ENCODE data around the gene GABRB3.

GABRB3 gene

GRCh38 chr15:26628071-26628470, 144.8 kb downstream of the GABRB3 start:
- TF ChIP-seq CTCF (IDR thresholded peaks at IDR 0.05; ENCODE audit: low read depth, low read length), result no peak
- Histone ChIP-seq H3K27me3 (ENCODE audit: insufficient read depth, low read depth, severe bottlenecking) (no peaks in the 10 kb centered on the region), H3K27ac (no peak overlapping the region), H3K4me3 (ENCODE audit: low read depth, low read length) (no peak overlapping the region), H3K36me3 (no peaks in the 10 kb centered on the region; the same call in 1 of the 2 replicates), H3K9me3 (ENCODE audit: severe bottlenecking) (no peaks in the 10 kb centered on the region)
- DNase-seq, result no peak

DNA sequence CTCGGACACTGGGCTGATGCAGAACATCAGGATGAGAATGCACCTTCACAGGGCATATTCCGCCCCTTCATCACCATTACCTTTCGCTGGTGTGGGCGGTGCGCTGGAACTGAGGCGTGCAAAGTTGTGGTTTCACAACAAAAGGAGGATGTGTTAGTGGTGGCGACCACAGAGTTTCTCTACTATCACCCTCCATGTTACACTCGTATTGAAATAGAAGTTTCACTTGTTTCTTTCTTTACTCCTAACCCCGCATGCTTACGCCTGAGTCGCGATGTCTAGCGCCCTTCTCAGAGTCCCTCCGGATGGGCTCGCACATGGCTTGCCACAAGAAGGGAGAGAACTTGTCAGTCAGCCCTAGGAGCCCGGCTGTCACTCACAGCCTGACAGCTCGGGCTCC, 148.7 kb downstream of the GABRB3 start:
- TF ChIP-seq CTCF (IDR thresholded peaks at IDR 0.05; ENCODE audit: low read depth, low read length), result no peak
- DNase-seq, result no peak
- no peaks in the 10 kb centered on the region for H3K9me3 ChIP-seq (ENCODE audit: severe bottlenecking)
- no peaks in the 10 kb centered on the region for H3K27me3 ChIP-seq (ENCODE audit: insufficient read depth, low read depth, severe bottlenecking)
- H3K27ac ChIP-seq, result no peak overlapping the region
- H3K4me3 ChIP-seq (ENCODE audit: low read depth, low read length), result no peak overlapping the region
- peaks cover 14% of the 10 kb centered on the region for H3K36me3 ChIP-seq

GRCh38 chr15:26623071-26623470, 149.8 kb downstream of the GABRB3 start:
- Histone ChIP-seq H3K9me3 (ENCODE audit: severe bottlenecking) (no peaks in the 10 kb centered on the region), H3K27me3 (ENCODE audit: insufficient read depth, low read depth, severe bottlenecking) (no peaks in the 10 kb centered on the region), H3K27ac (no peak overlapping the region), H3K4me3 (ENCODE audit: low read depth, low read length) (no peak overlapping the region), H3K36me3 (peaks cover 14% of the 10 kb centered on the region)
- TF ChIP-seq CTCF (IDR thresholded peaks at IDR 0.05; ENCODE audit: low read depth, low read length), result no peak
- no peak for DNase-seq

GRCh38 chr15:26621816-26622215, 151.1 kb downstream of the GABRB3 start:
- Histone ChIP-seq H3K27me3 (ENCODE audit: insufficient read depth, low read depth, severe bottlenecking) (no peaks in the 10 kb centered on the region), H3K27ac (no peak overlapping the region), H3K9me3 (ENCODE audit: severe bottlenecking) (no peaks in the 10 kb centered on the region), H3K4me3 (ENCODE audit: low read depth, low read length) (no peak overlapping the region), H3K36me3 (peaks cover 14% of the 10 kb centered on the region)
- TF ChIP-seq CTCF (IDR thresholded peaks at IDR 0.05; ENCODE audit: low read depth, low read length), result no peak
- DNase-seq, result no peak

GRCh38 chr15:26620528-26621458, 152.1 kb downstream of the GABRB3 start:
- TF ChIP-seq CTCF (IDR thresholded peaks at IDR 0.05; ENCODE audit: low read depth, low read length), result no peak
- no peak overlapping the region for H3K27ac ChIP-seq

More at GRCh38 chr15:26620528-26621458, 152.1 kb downstream of the GABRB3 start:
- Histone ChIP-seq H3K36me3 (peaks cover 14% of the 10 kb centered on the region), H3K9me3 (ENCODE audit: severe bottlenecking) (no peaks in the 10 kb centered on the region), H3K27me3 (ENCODE audit: insufficient read depth, low read depth, severe bottlenecking) (no peaks in the 10 kb centered on the region), H3K4me3 (ENCODE audit: low read depth, low read length) (no peak overlapping the region)
- no peak for DNase-seq

All from WERI-Rb-1 (cell line).